HL-60 (cell line): Measurements from ENCODE around the gene IFIT3.
"Not testable (repeated sequence)": the region's sequence is repeated elsewhere in the genome, so short reads cannot be mapped to it uniquely, and the experiment has no call there.

Experiments used
- DNase-seq, 2 experiments: peaks; one replicate each; pipeline ENCODE4 v3.0.0-alpha.2; 2010 to 2020; ENCODE audit warnings: low read depth in 1 of 2, low spot score in 1 of 2
- H3K27ac ChIP-seq: fragments of 250-450 bp; sonication (Bioruptor Pico); replicated peaks from 2 replicates; pipeline ENCODE4 v1.5.1; 2020; ENCODE audit warnings: mild to moderate bottlenecking, moderate library complexity
- H3K27me3 ChIP-seq: fragments of 250-450 bp; sonication (Bioruptor Pico); 2 replicates; pipeline ENCODE4 v1.5.1; 2021; ENCODE audit warnings: mild to moderate bottlenecking, moderate library complexity; ENCODE audit not compliant: insufficient read depth, poor library complexity, severe bottlenecking
- H3K4me3 ChIP-seq: replicated peaks from 2 replicates; pipeline ENCODE4 v1.5.1; 2011; ENCODE audit warnings: mild to moderate bottlenecking, control low read depth, low read length; ENCODE audit not compliant: insufficient read depth
- CTCF ChIP-seq: IDR thresholded peaks from one replicate; pipeline ENCODE4 v1.5.1; 2011; ENCODE audit warnings: low read length, control low read depth, inconsistent platforms; ENCODE audit not compliant: insufficient read depth
- GABPA ChIP-seq: IDR thresholded peaks from 2 replicates; pipeline ENCODE4 v1.6.1; 2012; ENCODE audit warnings: low read depth
- POLR2AphosphoS5 ChIP-seq: IDR thresholded peaks from 2 replicates; pipeline ENCODE4 v1.6.1; 2012; ENCODE audit warnings: low read depth
- SPI1 ChIP-seq: IDR thresholded peaks from 2 replicates; pipeline ENCODE4 v1.6.1; 2012; ENCODE audit warnings: low read depth, mild to moderate bottlenecking, borderline replicate concordance
- TF ChIP-seq, protein P1 (sequence below): IDR thresholded peaks from 2 replicates; pipeline ENCODE4 v1.6.1; 2012; ENCODE audit warnings: low read depth; ENCODE audit not compliant: insufficient replicate concordance

IFIT3 gene

GRCh38 chr10:89314676-89315075 lies 13.1 kb upstream of the IFIT3 start:
- TF ChIP-seq GABPA: no peak
- TF ChIP-seq CTCF: no peak
- TF ChIP-seq SPI1: no peak
- no peak for TF ChIP-seq POLR2AphosphoS5
- TF ChIP-seq, protein P1, sequence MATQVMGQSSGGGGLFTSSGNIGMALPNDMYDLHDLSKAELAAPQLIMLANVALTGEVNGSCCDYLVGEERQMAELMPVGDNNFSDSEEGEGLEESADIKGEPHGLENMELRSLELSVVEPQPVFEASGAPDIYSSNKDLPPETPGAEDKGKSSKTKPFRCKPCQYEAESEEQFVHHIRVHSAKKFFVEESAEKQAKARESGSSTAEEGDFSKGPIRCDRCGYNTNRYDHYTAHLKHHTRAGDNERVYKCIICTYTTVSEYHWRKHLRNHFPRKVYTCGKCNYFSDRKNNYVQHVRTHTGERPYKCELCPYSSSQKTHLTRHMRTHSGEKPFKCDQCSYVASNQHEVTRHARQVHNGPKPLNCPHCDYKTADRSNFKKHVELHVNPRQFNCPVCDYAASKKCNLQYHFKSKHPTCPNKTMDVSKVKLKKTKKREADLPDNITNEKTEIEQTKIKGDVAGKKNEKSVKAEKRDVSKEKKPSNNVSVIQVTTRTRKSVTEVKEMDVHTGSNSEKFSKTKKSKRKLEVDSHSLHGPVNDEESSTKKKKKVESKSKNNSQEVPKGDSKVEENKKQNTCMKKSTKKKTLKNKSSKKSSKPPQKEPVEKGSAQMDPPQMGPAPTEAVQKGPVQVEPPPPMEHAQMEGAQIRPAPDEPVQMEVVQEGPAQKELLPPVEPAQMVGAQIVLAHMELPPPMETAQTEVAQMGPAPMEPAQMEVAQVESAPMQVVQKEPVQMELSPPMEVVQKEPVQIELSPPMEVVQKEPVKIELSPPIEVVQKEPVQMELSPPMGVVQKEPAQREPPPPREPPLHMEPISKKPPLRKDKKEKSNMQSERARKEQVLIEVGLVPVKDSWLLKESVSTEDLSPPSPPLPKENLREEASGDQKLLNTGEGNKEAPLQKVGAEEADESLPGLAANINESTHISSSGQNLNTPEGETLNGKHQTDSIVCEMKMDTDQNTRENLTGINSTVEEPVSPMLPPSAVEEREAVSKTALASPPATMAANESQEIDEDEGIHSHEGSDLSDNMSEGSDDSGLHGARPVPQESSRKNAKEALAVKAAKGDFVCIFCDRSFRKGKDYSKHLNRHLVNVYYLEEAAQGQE: no peak
- Histone ChIP-seq H3K27me3 (no peaks in the 10 kb centered on the region), H3K4me3 (no peak overlapping the region), H3K27ac (no peak overlapping the region)
- no peak for DNase-seq

DNA sequence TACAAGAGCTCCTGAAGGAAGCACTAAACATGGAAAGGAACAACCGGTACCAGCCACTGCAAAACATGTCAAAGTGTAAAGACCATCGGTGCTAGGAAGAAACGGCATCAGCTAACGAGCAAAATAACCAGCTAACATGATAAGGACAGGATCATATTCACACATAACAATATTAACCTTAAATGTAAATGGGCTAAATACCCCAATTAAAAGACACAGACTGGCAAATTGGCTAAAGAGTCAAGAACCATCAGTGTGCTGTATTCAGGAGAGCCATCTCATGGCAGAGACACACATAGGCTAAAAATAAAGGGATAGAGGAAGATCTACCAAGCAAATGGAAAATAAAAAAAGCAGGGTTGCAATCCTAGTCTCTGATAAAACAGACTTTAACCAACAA lies 9.8 kb upstream of the IFIT3 start:
- not testable (repeated sequence) for H3K27ac ChIP-seq, H3K4me3 ChIP-seq, DNase-seq, H3K27me3 ChIP-seq

DNA sequence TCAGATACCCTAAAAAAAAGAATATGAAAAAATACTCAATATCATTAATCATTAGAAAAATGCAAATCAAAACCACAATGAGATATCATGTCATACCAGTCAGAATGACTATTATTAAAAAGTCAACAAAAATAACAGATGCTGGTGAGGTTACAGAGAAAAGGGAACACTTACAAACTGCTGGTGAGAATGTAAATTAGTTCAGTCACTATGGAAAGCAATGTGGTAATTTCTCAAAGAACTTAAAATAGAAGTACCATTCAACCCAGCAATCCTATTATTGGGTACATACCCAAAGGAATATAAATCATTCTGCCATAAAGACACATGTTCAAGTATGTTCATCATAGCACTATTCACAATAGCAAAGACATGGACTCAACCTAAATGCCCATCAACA lies 2.7 kb upstream of the IFIT3 start:
- H3K27me3 ChIP-seq, H3K4me3 ChIP-seq, H3K27ac ChIP-seq, DNase-seq: not testable (repeated sequence)

- H3K27ac ChIP-seq, H3K4me3 ChIP-seq, H3K27me3 ChIP-seq: not testable (repeated sequence)
These were observed 1.9 kb upstream of the IFIT3 start for GRCh38 chr10:89325856-89326255.

GRCh38 chr10:89329151-89329550 lies 1.4 kb downstream of the IFIT3 start:
- Histone ChIP-seq H3K4me3 (no peak overlapping the region), H3K27me3 (no peaks in the 10 kb centered on the region), H3K27ac (no peak overlapping the region)
- DNase-seq: no peak
- TF ChIP-seq, protein P1: no peak
- TF ChIP-seq POLR2AphosphoS5 (no peak), SPI1 (no peak), CTCF (no peak), GABPA (no peak)

More at GRCh38 chr10:89325856-89326255, 1.9 kb upstream of the IFIT3 start:
- not testable (repeated sequence) for DNase-seq

DNA sequence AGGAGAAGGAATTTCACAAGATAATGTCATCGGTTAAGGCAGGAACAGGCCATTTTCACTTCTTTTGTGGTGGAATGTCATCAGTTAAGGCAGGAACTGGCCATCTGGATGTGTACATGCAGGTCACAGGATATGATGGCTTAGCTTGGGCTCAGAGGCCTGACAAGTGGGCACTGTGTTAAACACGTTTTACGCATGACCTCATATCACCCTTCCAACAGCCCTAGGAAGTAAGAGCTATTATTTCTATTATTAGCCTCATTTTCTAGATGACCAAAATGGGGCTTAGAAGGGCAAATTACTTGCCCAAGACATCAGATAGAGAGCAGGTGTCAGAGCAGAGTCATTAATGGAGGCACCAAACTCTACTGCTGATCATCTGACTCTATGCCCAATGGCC lies 2.2 kb downstream of the IFIT3 start:
- not testable (repeated sequence) for H3K27ac ChIP-seq, DNase-seq, H3K4me3 ChIP-seq, H3K27me3 ChIP-seq
